K562 (cell line): ENCODE measurements around the gene MLX. TPM values are rescaled to one million over a fixed set of nuclear protein-coding genes. Genes with fewer than 3 reads are reported as not detected.

Source experiments
- CBFA2T2 ChIP-seq: fragments of 450-650 bp; conservative IDR thresholded peaks from 2 replicates; pipeline ENCODE4 v1.6.1; 2017; ENCODE audit warnings: mild to moderate bottlenecking
- CTBP1 ChIP-seq: fragments of 450-650 bp; IDR thresholded peaks from 2 replicates; pipeline ENCODE4 v1.6.1; 2016; ENCODE audit warnings: borderline replicate concordance
- FIP1L1 ChIP-seq: fragments of 200-400 bp; formaldehyde crosslinking; IDR thresholded peaks from 2 replicates; pipeline ENCODE4 v1.6.1; 2018; ENCODE audit warnings: mild to moderate bottlenecking, low read depth, low read length; ENCODE audit not compliant: poor library complexity, severe bottlenecking
- GTF2F1 ChIP-seq: IDR thresholded peaks from 2 replicates; pipeline ENCODE4 v1.6.1; 2011; ENCODE audit warnings: low read depth, low read length, improper control_type of control experiment
- KLF16 ChIP-seq: IDR thresholded peaks from 2 replicates; pipeline ENCODE4 v1.6.1; 2016; ENCODE audit warnings: antibody characterized with exemption
- MAZ ChIP-seq, 2 experiments: fragments of 450-650 bp in 1 of 2; sonication (generic) in 1 of 2; formaldehyde crosslinking; IDR thresholded peaks in 1 of 2; conservative IDR thresholded peaks in 1 of 2; 2 replicates each; pipeline versions ENCODE4 v1.4.0 to v1.5.0; 2020; ENCODE audit warnings: mild to moderate bottlenecking in 1 of 2, missing genetic modification reagents in 1 of 2
- MEIS2 ChIP-seq: fragments of 450-650 bp; IDR thresholded peaks from 2 replicates; pipeline ENCODE4 v1.6.1; 2014; ENCODE audit warnings: mild to moderate bottlenecking; ENCODE audit not compliant: partially characterized antibody
- MYC ChIP-seq, 2 experiments: fragments of 250-450 bp in 1 of 2; sonication (Bioruptor Pico) in 1 of 2; IDR thresholded peaks; 2 replicates each; pipeline versions ENCODE4 v1.5.1 to v1.6.1; 2012 to 2021; ENCODE audit warnings: low read depth in 2 of 2, borderline replicate concordance in 1 of 2, improper control_type of control experiment in 1 of 2, low read length in 1 of 2, mild to moderate bottlenecking in 1 of 2, moderate library complexity in 1 of 2
- NBN ChIP-seq: fragments of 450-650 bp; IDR thresholded peaks from 2 replicates; pipeline ENCODE4 v1.6.1; 2016; ENCODE audit warnings: low read depth, mild to moderate bottlenecking
- PCBP1 ChIP-seq: fragments of 200-400 bp; formaldehyde crosslinking; IDR thresholded peaks from 2 replicates; pipeline ENCODE4 v1.6.1; 2018; ENCODE audit warnings: mild to moderate bottlenecking, low read depth, low read length; ENCODE audit not compliant: poor library complexity, severe bottlenecking
- PYGO2 ChIP-seq: fragments of 450-650 bp; IDR thresholded peaks from 2 replicates; pipeline ENCODE4 v1.6.1; 2016; ENCODE audit warnings: mild to moderate bottlenecking, missing genetic modification characterization, moderate library complexity, missing compliant biosample characterization
- RAD21 ChIP-seq, 2 experiments: fragments of 250-450 bp in 1 of 2; fragments of 450-650 bp in 1 of 2; sonication (Bioruptor Pico) in 1 of 2; formaldehyde crosslinking in 1 of 2; IDR thresholded peaks in 1 of 2; conservative IDR thresholded peaks in 1 of 2; 2 replicates each; pipeline versions ENCODE4 v1.4.0 to v1.8.0; 2020 to 2022; ENCODE audit warnings: mild to moderate bottlenecking in 2 of 2, moderate library complexity in 1 of 2
- SAFB ChIP-seq: fragments of 200-400 bp; formaldehyde crosslinking; IDR thresholded peaks from 2 replicates; pipeline ENCODE4 v1.6.1; 2017; ENCODE audit warnings: low read depth, low read length, borderline replicate concordance
- SMARCB1 ChIP-seq: IDR thresholded peaks from 2 replicates; pipeline ENCODE4 v1.6.1; 2011; ENCODE audit warnings: improper control_type of control experiment, low read depth; ENCODE audit not compliant: insufficient read length
- ZEB2 ChIP-seq: fragments of 450-650 bp; IDR thresholded peaks from 2 replicates; pipeline ENCODE4 v1.6.1; 2016
- ZNF354B ChIP-seq: fragments of 250-450 bp; sonication (Bioruptor Pico); IDR thresholded peaks from 2 replicates; pipeline ENCODE4 v1.4.0; 2020
- polyA plus RNA-seq, 8 experiments: library from polyadenylated mRNA; depleted of rRNA in 4 of 8; stranded (reverse) in 5 of 8; unstranded in 3 of 8; fragments of >200 nt; fragmentation: Nextera tagmentation in 2 of 8; fragmentation: Illumina TruSeq in 1 of 8; extraction: Ambion mirVana in 2 of 8; extraction: Trizol in 1 of 8; gene quantifications; 2 replicates each; pipeline versions ENCODE4 v1.2.1 to v1.2.3, GENCODE V29; 2011 to 2014; ENCODE audit warnings: inconsistent platforms in 1 of 8, missing spikeins in 1 of 8
- total RNA-seq, 7 experiments: library from RNA; depleted of rRNA in 6 of 7; stranded (reverse); fragments of >200 nt in 6 of 7; fragmentation: Illumina TruSeq in 2 of 7; extraction: Trizol in 2 of 7; gene quantifications; 2 replicates each; pipeline versions ENCODE4 v1.2.1 to v1.2.3, GENCODE V29; 2011 to 2021; ENCODE audit warnings: low replicate concordance in 1 of 7
- TF ChIP-seq, protein P1 (sequence below): fragments of 450-650 bp; formaldehyde crosslinking; IDR thresholded peaks from 2 replicates; pipeline ENCODE4 v1.4.0; 2020; ENCODE audit warnings: mild to moderate bottlenecking, moderate library complexity
- TF ChIP-seq, protein P2 (sequence below), 2 experiments: IDR thresholded peaks; 2 replicates each; pipeline ENCODE4 v1.6.1; 2012; ENCODE audit warnings: improper control_type of control experiment in 2 of 2, low read depth in 2 of 2, low read length in 2 of 2, borderline replicate concordance in 1 of 2
- TF ChIP-seq, protein P3 (sequence below): fragments of 250-450 bp; sonication (Bioruptor Pico); IDR thresholded peaks from 2 replicates; pipeline ENCODE4 v1.8.0; 2022; ENCODE audit warnings: moderate library complexity, mild to moderate bottlenecking, inconsistent platforms
- TF ChIP-seq, protein P4 (sequence below): sonication (generic); formaldehyde crosslinking; IDR thresholded peaks from 2 replicates; pipeline ENCODE4 v1.8.0; 2022; ENCODE audit warnings: missing genetic modification reagents, mild to moderate bottlenecking, moderate library complexity, borderline replicate concordance

Gene MLX
- total and polyA plus RNA-seq, 9 of the 15 experiments (the other 6 are each of a cell fraction or from before 2014, with no cell fraction given), result 42.9 to 100 (median 58.9) TPM

DNA sequence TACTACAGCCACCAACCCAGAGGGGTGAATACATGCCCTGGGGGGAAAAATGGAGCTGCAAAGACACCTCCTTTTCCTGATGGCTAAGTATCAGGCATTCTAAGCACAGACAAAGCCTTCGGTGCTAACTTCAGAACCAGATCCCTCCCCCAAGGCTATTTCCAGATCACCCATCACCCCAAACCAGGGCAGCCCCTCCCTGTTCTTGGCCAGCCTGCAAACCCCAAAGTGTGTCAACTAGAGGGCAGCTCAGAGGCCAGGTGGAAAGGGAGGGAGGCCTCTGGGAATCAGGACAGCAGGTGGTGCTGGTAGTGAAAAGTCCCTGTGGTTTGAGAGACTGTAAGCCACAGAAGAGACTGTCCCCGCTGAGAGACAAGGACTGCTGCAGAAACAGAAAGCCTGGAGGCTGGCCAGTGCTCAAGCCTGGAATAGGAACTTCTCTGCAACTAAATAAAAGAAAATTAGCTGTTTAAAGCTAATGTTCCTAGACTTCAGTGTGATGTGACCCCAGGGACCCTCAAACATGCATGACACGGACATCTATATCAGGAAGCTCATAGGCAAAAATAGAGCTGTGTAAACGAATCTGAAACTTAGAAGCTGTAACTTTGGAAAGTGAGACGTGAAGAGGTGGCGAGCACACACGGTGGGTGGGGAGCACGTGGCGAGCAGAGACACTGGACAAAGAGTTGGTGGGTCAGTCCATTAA is 51.7 kb downstream of the MLX start (continued):
- TF ChIP-seq, protein P1, sequence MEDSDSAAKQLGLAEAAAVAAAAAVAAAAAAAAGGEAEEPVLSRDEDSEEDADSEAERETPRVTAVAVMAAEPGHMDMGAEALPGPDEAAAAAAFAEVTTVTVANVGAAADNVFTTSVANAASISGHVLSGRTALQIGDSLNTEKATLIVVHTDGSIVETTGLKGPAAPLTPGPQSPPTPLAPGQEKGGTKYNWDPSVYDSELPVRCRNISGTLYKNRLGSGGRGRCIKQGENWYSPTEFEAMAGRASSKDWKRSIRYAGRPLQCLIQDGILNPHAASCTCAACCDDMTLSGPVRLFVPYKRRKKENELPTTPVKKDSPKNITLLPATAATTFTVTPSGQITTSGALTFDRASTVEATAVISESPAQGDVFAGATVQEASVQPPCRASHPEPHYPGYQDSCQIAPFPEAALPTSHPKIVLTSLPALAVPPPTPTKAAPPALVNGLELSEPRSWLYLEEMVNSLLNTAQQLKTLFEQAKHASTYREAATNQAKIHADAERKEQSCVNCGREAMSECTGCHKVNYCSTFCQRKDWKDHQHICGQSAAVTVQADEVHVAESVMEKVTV (CRISPR knock-in tag), result 0 out of 2 replicates have a peak, but pooled peaks have one; percentile 20
- TF ChIP-seq CTBP1, result peak; percentile 64
- peak in 1 of 2 experiments; percentile 82; a peak in 2 of 4 replicates for TF ChIP-seq MAZ (CRISPR knock-in tag; conservative IDR thresholded peaks at IDR 0.05 in 1 of 2, IDR thresholded peaks at IDR 0.05 in 1 of 2)
- TF ChIP-seq MYC (IDR thresholded peaks at IDR 0.05; ENCODE audit: low read depth, low read length), result 0 out of 2 replicates have a peak, but pooled peaks have one; percentile 30
- no peak for TF ChIP-seq MYC (CRISPR knock-in tag; IDR thresholded peaks at IDR 0.05; ENCODE audit: borderline replicate concordance, low read depth)
- no peak for TF ChIP-seq FIP1L1
- TF ChIP-seq, protein P2, sequence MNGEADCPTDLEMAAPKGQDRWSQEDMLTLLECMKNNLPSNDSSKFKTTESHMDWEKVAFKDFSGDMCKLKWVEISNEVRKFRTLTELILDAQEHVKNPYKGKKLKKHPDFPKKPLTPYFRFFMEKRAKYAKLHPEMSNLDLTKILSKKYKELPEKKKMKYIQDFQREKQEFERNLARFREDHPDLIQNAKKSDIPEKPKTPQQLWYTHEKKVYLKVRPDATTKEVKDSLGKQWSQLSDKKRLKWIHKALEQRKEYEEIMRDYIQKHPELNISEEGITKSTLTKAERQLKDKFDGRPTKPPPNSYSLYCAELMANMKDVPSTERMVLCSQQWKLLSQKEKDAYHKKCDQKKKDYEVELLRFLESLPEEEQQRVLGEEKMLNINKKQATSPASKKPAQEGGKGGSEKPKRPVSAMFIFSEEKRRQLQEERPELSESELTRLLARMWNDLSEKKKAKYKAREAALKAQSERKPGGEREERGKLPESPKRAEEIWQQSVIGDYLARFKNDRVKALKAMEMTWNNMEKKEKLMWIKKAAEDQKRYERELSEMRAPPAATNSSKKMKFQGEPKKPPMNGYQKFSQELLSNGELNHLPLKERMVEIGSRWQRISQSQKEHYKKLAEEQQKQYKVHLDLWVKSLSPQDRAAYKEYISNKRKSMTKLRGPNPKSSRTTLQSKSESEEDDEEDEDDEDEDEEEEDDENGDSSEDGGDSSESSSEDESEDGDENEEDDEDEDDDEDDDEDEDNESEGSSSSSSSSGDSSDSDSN (IDR thresholded peaks at IDR 0.05; ENCODE audit: borderline replicate concordance in 1 of 2, low read depth in 2 of 2, low read length in 2 of 2), result 0 out of 4 replicates have a peak, but pooled peaks of 1 of the 2 experiments have one; percentile 38
- TF ChIP-seq KLF16, result peak; percentile 52; the same call in 1 of the 2 replicates
- TF ChIP-seq MEIS2, result peak; percentile 28
- TF ChIP-seq, protein P3, sequence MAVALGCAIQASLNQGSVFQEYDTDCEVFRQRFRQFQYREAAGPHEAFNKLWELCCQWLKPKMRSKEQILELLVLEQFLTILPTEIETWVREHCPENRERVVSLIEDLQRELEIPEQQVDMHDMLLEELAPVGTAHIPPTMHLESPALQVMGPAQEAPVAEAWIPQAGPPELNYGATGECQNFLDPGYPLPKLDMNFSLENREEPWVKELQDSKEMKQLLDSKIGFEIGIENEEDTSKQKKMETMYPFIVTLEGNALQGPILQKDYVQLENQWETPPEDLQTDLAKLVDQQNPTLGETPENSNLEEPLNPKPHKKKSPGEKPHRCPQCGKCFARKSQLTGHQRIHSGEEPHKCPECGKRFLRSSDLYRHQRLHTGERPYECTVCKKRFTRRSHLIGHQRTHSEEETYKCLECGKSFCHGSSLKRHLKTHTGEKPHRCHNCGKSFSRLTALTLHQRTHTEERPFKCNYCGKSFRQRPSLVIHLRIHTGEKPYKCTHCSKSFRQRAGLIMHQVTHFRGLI (CRISPR knock-in tag), result no peak
- no peak for TF ChIP-seq PCBP1
- TF ChIP-seq SAFB, result no peak
- TF ChIP-seq ZNF354B (CRISPR knock-in tag), result no peak
- TF ChIP-seq, protein P4, sequence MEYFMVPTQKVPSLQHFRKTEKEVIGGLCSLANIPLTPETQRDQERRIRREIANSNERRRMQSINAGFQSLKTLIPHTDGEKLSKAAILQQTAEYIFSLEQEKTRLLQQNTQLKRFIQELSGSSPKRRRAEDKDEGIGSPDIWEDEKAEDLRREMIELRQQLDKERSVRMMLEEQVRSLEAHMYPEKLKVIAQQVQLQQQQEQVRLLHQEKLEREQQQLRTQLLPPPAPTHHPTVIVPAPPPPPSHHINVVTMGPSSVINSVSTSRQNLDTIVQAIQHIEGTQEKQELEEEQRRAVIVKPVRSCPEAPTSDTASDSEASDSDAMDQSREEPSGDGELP (CRISPR knock-in tag), result peak; percentile 56; the same call in 1 of the 2 replicates
- TF ChIP-seq GTF2F1, result no peak
- peak; percentile 69; the same call in 1 of the 2 replicates for TF ChIP-seq NBN
- 0 out of 2 replicates have a peak, but pooled peaks have one; percentile 23 for TF ChIP-seq CBFA2T2
- peak; percentile 56 to 76 for TF ChIP-seq RAD21 (CRISPR knock-in tag; conservative IDR thresholded peaks at IDR 0.05 in 1 of 2, IDR thresholded peaks at IDR 0.05 in 1 of 2)
- no peak for TF ChIP-seq PYGO2 (tag)
- peak; percentile 63; the same call in 1 of the 2 replicates for TF ChIP-seq ZEB2
- TF ChIP-seq SMARCB1, result no peak
